GM03348 (cell line): Measurements from ENCODE around the gene RPH3AL.
"Not testable (repeated sequence)": the region's sequence is repeated elsewhere in the genome, so short reads cannot be mapped to it uniquely, and the experiment has no call there.

ENCODE experiments used
- DNase-seq: peaks from one replicate; pipeline ENCODE4 v3.0.0; 2012; ENCODE audit warnings: low spot score

RPH3AL gene

GRCh38 chr17:202501-202951 lies 150.1 kb downstream of the RPH3AL start:
- no peak for DNase-seq

GRCh38 chr17:201736-202135 lies 150.9 kb downstream of the RPH3AL start:
- DNase-seq = not testable (repeated sequence)

- DNase-seq = not testable (repeated sequence)
Observed at GRCh38 chr17:201257-201656, 151.3 kb downstream of the RPH3AL start.

GRCh38 chr17:200586-200985 lies 152.0 kb downstream of the RPH3AL start:
- DNase-seq = no peak

- DNase-seq = no peak
Observed at GRCh38 chr17:199806-200545, 152.6 kb downstream of the RPH3AL start.

GRCh38 chr17:199191-199604 lies 153.4 kb downstream of the RPH3AL start:
- no peak for DNase-seq

GRCh38 chr17:198225-198624 lies 154.4 kb downstream of the RPH3AL start:
- not testable (repeated sequence) for DNase-seq

GRCh38 chr17:197352-197751 lies 155.3 kb downstream of the RPH3AL start:
- DNase-seq = no peak

- no peak for DNase-seq
Observed at GRCh38 chr17:194828-195602, 157.6 kb downstream of the RPH3AL start.

GRCh38 chr17:193841-194806 lies 158.5 kb downstream of the RPH3AL start:
- DNase-seq = no peak

GRCh38 chr17:193426-193810 lies 159.2 kb downstream of the RPH3AL start:
- DNase-seq = no peak

- no peak for DNase-seq
Observed at GRCh38 chr17:192666-193425, 159.8 kb downstream of the RPH3AL start.

GRCh38 chr17:189444-189843 lies 163.2 kb downstream of the RPH3AL start:
- DNase-seq = no peak

GRCh38 chr17:187130-187529 lies 165.5 kb downstream of the RPH3AL start:
- no peak for DNase-seq

- no peak for DNase-seq
Observed at GRCh38 chr17:185445-186138, 167.0 kb downstream of the RPH3AL start.

GRCh38 chr17:183021-183420 lies 169.6 kb downstream of the RPH3AL start:
- no peak for DNase-seq

- no peak for DNase-seq
Observed at GRCh38 chr17:182050-182751, 170.4 kb downstream of the RPH3AL start.

GRCh38 chr17:181245-182049 lies 171.2 kb downstream of the RPH3AL start, which contains the start of gene DOC2B:
TSS of gene DOC2B (minus strand) at chr17:181650. CDS start at chr17:181479, 171 bp downstream.
- DNase-seq = peak; percentile 84
